Measurements from ENCODE around the gene TIPARP.
"Not testable (repeated sequence)": the region's sequence is repeated elsewhere in the genome, so short reads cannot be mapped to it uniquely, and the experiment has no call there.

Gene TIPARP

DNA sequence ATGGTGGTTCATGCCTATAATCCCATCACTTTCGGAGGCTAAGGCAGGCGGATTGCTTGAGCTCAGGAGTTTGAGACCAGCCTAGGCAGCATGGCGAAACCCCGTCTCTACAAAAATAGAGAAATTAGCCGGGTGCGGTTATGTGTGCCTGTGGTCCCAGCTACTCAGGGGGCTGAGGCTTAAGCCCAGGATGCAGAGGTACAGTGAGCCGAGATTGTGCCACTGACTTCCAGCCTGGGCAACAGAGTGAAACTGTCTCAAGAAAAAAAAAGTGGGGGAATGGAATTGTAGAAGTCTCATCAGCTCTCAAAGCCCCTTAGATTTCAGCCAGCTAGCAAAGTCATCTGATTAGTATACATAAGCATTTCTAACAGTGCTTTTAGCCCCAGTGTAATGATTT, 33.2 kb downstream of the TIPARP start:
- H3K4me3 ChIP-seq (ENCODE audit: low read length): no peak overlapping the region
- no peak overlapping the region for H3K4me2 ChIP-seq (ENCODE audit: low read depth, low read length)
- H3K36me3 ChIP-seq (replicated peaks; ENCODE audit: insufficient read depth, low read length): peaks cover 16% of the 10 kb centered on the region
- TF ChIP-seq EZH2phosphoT487 (IDR thresholded peaks at IDR 0.05; ENCODE audit: low read length): no peak
- DNase-seq: no peak
- H3K9ac ChIP-seq (ENCODE audit: low read length): no peak overlapping the region
- H2AFZ ChIP-seq (ENCODE audit: low read length): no peak overlapping the region
- H4K20me1 ChIP-seq (ENCODE audit: insufficient read depth, low read length): no peaks in the 10 kb centered on the region
- peaks cover 7% of the 10 kb centered on the region; the same call in 1 of the 2 replicates for H3F3A ChIP-seq (ENCODE audit: insufficient read depth, low read length)
- no peak overlapping the region for H3K27ac ChIP-seq (ENCODE audit: low read length)
- peaks cover 23% of the 10 kb centered on the region for H3K4me1 ChIP-seq (ENCODE audit: low read length)
- H3K79me2 ChIP-seq (ENCODE audit: low read length): peaks cover 23% of the 10 kb centered on the region
- H3K27me3 ChIP-seq (replicated peaks; ENCODE audit: insufficient read depth, low read length): no peaks in the 10 kb centered on the region
- H3K9me3 ChIP-seq (replicated peaks; ENCODE audit: insufficient read depth, low read length): no peaks in the 10 kb centered on the region
- H3K9me2 ChIP-seq (replicated peaks; ENCODE audit: insufficient read depth, low read length): no peaks in the 10 kb centered on the region

DNA sequence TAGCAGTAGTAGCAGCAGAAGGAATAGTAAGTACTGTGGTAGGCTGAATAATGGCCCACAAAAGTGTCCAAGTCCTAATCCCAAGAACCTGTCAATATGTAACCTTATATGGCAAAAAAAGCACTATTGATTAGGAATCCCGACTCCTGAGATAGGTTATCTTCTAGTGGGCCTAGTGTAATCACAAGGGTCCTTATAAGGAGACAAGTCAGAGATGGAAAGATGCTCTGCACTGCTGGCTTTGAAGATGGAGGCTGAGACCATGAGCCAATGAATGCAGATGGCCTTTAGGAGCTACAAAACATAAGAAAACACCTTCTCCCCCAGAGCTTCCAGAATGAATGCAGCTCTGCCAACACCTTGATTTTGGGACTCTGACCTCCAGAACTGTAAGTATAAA, 36.0 kb downstream of the TIPARP start:
- no peak for TF ChIP-seq EZH2 (optimal IDR thresholded peaks at IDR 0.05; ENCODE audit: low read depth, low read length)
- TF ChIP-seq, protein P1, sequence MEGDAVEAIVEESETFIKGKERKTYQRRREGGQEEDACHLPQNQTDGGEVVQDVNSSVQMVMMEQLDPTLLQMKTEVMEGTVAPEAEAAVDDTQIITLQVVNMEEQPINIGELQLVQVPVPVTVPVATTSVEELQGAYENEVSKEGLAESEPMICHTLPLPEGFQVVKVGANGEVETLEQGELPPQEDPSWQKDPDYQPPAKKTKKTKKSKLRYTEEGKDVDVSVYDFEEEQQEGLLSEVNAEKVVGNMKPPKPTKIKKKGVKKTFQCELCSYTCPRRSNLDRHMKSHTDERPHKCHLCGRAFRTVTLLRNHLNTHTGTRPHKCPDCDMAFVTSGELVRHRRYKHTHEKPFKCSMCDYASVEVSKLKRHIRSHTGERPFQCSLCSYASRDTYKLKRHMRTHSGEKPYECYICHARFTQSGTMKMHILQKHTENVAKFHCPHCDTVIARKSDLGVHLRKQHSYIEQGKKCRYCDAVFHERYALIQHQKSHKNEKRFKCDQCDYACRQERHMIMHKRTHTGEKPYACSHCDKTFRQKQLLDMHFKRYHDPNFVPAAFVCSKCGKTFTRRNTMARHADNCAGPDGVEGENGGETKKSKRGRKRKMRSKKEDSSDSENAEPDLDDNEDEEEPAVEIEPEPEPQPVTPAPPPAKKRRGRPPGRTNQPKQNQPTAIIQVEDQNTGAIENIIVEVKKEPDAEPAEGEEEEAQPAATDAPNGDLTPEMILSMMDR (IDR thresholded peaks at IDR 0.05; ENCODE audit: low read length): no peak
- Histone ChIP-seq H3K27ac (ENCODE audit: low read length) (no peak overlapping the region), H3K36me3 (replicated peaks; ENCODE audit: insufficient read depth, low read length) (peaks cover 7% of the 10 kb centered on the region; the same call in 1 of the 2 replicates)

DNA sequence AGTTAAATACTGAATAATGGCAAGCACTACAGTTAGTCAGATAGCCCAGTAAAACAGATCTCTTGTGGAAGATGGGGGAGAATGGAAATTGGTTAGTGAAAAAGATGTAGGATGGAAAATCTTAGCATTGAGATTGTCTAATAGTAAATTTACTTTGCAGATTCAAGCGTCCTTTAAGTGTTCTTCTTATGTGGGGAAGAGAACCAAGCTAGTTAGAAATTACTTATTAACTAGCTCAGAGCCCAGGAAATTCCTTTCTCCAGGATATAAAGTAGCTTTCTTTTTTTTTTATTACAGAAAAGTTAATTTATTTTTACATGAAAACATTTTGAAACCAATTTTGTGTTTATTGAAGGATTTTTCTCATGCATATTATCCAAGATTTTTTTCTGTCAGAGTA, 36.7 kb downstream of the TIPARP start:
- H3K27ac ChIP-seq (ENCODE audit: low read length): no peak overlapping the region
- H3K36me3 ChIP-seq (replicated peaks; ENCODE audit: insufficient read depth, low read length): peaks cover 7% of the 10 kb centered on the region; the same call in 1 of the 2 replicates
- H3K9me3 ChIP-seq (replicated peaks; ENCODE audit: insufficient read depth, low read length): no peaks in the 10 kb centered on the region
- peaks cover 2% of the 10 kb centered on the region for H3K4me1 ChIP-seq (ENCODE audit: low read length)
- H3K4me3 ChIP-seq (ENCODE audit: low read length): no peak overlapping the region
- TF ChIP-seq, protein P1 (IDR thresholded peaks at IDR 0.05; ENCODE audit: low read length): no peak
- TF ChIP-seq EZH2phosphoT487 (IDR thresholded peaks at IDR 0.05; ENCODE audit: low read length): no peak
- no peak for TF ChIP-seq EZH2 (optimal IDR thresholded peaks at IDR 0.05; ENCODE audit: low read depth, low read length)
- no peak for DNase-seq
- no peaks in the 10 kb centered on the region for H3F3A ChIP-seq (ENCODE audit: insufficient read depth, low read length)
- H3K9ac ChIP-seq (ENCODE audit: low read length): no peak overlapping the region
- 0 out of 2 replicates have a peak, but pooled peaks cover 3% of the 10 kb centered on the region for H3K79me2 ChIP-seq (ENCODE audit: low read length)
- H4K20me1 ChIP-seq (ENCODE audit: insufficient read depth, low read length): no peaks in the 10 kb centered on the region
- no peak overlapping the region for H2AFZ ChIP-seq (ENCODE audit: low read length)
- H3K9me2 ChIP-seq (replicated peaks; ENCODE audit: insufficient read depth, low read length): no peaks in the 10 kb centered on the region
- H3K4me2 ChIP-seq (ENCODE audit: low read depth, low read length): no peak overlapping the region
- no peaks in the 10 kb centered on the region for H3K27me3 ChIP-seq (replicated peaks; ENCODE audit: insufficient read depth, low read length)

More for the DNA sequence above, 36.0 kb downstream of the TIPARP start:
- Histone ChIP-seq H3K27me3 (replicated peaks; ENCODE audit: insufficient read depth, low read length) (no peaks in the 10 kb centered on the region), H3K9me3 (replicated peaks; ENCODE audit: insufficient read depth, low read length) (no peaks in the 10 kb centered on the region), H2AFZ (ENCODE audit: low read length) (no peak overlapping the region), H4K20me1 (ENCODE audit: insufficient read depth, low read length) (no peaks in the 10 kb centered on the region), H3K79me2 (ENCODE audit: low read length) (0 out of 2 replicates have a peak, but pooled peaks cover 5% of the 10 kb centered on the region), H3K9ac (ENCODE audit: low read length) (no peak overlapping the region), H3K4me3 (ENCODE audit: low read length) (no peak overlapping the region), H3F3A (ENCODE audit: insufficient read depth, low read length) (0 out of 2 replicates have a peak, but pooled peaks cover 4% of the 10 kb centered on the region), H3K4me2 (ENCODE audit: low read depth, low read length) (no peak overlapping the region), H3K9me2 (replicated peaks; ENCODE audit: insufficient read depth, low read length) (no peaks in the 10 kb centered on the region), H3K4me1 (ENCODE audit: low read length) (peaks cover 9% of the 10 kb centered on the region)
- DNase-seq: no peak

DNA sequence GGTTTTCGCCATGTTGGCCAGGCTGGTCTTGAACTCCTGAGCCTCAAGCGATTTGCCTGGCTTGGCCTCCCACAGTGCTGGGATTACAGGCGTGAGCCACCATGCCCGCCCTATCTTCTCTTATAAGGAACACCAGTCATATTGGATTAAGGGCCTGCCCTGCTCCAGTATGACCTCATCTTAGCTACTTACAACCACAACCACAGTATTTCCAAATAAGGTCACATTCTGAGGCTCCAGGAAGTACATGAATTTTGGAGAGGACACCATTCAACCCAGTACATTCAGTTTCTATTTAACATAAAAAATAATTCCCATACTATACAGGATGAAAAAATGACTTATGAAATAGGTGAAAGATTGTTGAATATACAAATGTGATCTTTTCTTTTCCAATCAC, 37.6 kb downstream of the TIPARP start:
- H3K9me2 ChIP-seq (replicated peaks; ENCODE audit: insufficient read depth, low read length); H4K20me1 ChIP-seq (ENCODE audit: insufficient read depth, low read length); H3K4me3 ChIP-seq (ENCODE audit: low read length); H3K27ac ChIP-seq (ENCODE audit: low read length); H3K9ac ChIP-seq (ENCODE audit: low read length); H3F3A ChIP-seq (ENCODE audit: insufficient read depth, low read length); H3K27me3 ChIP-seq (replicated peaks; ENCODE audit: insufficient read depth, low read length); H3K36me3 ChIP-seq (replicated peaks; ENCODE audit: insufficient read depth, low read length); H2AFZ ChIP-seq (ENCODE audit: low read length); H3K9me3 ChIP-seq (replicated peaks; ENCODE audit: insufficient read depth, low read length); DNase-seq; H3K4me2 ChIP-seq (ENCODE audit: low read depth, low read length); H3K79me2 ChIP-seq (ENCODE audit: low read length); H3K4me1 ChIP-seq (ENCODE audit: low read length): not testable (repeated sequence)

Measured in MM.1S (cell line).